AG04450 (cell line): ENCODE measurements around the gene BYSL. TPM values are rescaled to one million over a fixed set of nuclear protein-coding genes. Genes with fewer than 3 reads are reported as not detected.

Experiments used
- CTCF ChIA-PET: fragments of 300-600, 350-600 bp; formaldehyde crosslinking; extraction: SDS; loops from one replicate; lab custom pipeline; 2022; ENCODE audit warnings: antibody characterized with exemption, inconsistent platforms; lab: Charles Lee
- POLR2A ChIA-PET: fragments of 350-600 bp; formaldehyde crosslinking; extraction: SDS; loops from one replicate; lab custom pipeline; 2021; ENCODE audit warnings: antibody characterized with exemption, inconsistent platforms; lab: Yijun Ruan, JAX
- DNase-seq: peaks from one replicate; pipeline ENCODE4 v3.0.0-alpha.2; 2011; ENCODE audit warnings: low read depth, low spot score
- H3K27ac ChIP-seq: one replicate; pipeline ENCODE4 v1.5.1; 2012; ENCODE audit warnings: low read depth, low read length, control low read depth
- H3K27me3 ChIP-seq: one replicate; pipeline ENCODE4 v1.6.0; 2012; ENCODE audit warnings: low read length; ENCODE audit not compliant: control insufficient read depth, insufficient read depth
- H3K4me3 ChIP-seq: 2 replicates; pipeline ENCODE4 v1.5.1; 2011; ENCODE audit warnings: mild to moderate bottlenecking, low read depth, low read length, control low read depth
- H3K9me3 ChIP-seq: 2 replicates; pipeline ENCODE4 v1.5.1; 2012; ENCODE audit warnings: low read length; ENCODE audit not compliant: control insufficient read depth, insufficient read depth
- polyA plus RNA-seq: library from polyadenylated mRNA; depleted of rRNA; stranded (reverse); fragments of >200 nt; gene quantifications from 2 replicates; pipeline ENCODE4 v1.2.3, GENCODE V29; 2011
- TF ChIP-seq, protein P1 (sequence below): IDR thresholded peaks from 2 replicates; pipeline ENCODE4 v1.5.1; 2011; ENCODE audit warnings: low read depth, low read length, control low read depth, inconsistent platforms

The BYSL gene
- polyA plus RNA-seq, 1 experiment = 18.1 TPM

GRCh38 chr6:41965429-41966213 lies 44.3 kb downstream of the BYSL start:
- Histone ChIP-seq H3K27me3 (no peaks in the 10 kb centered on the region), H3K9me3 (no peaks in the 10 kb centered on the region), H3K27ac (no peak overlapping the region), H3K4me3 (no peak overlapping the region)
- POLR2A ChIA-PET = no interaction called here
- CTCF ChIA-PET = interaction anchor here (0.7 to 1.4 kb wide), 4 partner anchors 10 to 86 kb away, joined by 3 to 8 read pairs (median 5); partner anchors contain the start of genes BYSL and MED20
- TF ChIP-seq, protein P1, sequence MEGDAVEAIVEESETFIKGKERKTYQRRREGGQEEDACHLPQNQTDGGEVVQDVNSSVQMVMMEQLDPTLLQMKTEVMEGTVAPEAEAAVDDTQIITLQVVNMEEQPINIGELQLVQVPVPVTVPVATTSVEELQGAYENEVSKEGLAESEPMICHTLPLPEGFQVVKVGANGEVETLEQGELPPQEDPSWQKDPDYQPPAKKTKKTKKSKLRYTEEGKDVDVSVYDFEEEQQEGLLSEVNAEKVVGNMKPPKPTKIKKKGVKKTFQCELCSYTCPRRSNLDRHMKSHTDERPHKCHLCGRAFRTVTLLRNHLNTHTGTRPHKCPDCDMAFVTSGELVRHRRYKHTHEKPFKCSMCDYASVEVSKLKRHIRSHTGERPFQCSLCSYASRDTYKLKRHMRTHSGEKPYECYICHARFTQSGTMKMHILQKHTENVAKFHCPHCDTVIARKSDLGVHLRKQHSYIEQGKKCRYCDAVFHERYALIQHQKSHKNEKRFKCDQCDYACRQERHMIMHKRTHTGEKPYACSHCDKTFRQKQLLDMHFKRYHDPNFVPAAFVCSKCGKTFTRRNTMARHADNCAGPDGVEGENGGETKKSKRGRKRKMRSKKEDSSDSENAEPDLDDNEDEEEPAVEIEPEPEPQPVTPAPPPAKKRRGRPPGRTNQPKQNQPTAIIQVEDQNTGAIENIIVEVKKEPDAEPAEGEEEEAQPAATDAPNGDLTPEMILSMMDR = no peak
- no peak for DNase-seq

DNA sequence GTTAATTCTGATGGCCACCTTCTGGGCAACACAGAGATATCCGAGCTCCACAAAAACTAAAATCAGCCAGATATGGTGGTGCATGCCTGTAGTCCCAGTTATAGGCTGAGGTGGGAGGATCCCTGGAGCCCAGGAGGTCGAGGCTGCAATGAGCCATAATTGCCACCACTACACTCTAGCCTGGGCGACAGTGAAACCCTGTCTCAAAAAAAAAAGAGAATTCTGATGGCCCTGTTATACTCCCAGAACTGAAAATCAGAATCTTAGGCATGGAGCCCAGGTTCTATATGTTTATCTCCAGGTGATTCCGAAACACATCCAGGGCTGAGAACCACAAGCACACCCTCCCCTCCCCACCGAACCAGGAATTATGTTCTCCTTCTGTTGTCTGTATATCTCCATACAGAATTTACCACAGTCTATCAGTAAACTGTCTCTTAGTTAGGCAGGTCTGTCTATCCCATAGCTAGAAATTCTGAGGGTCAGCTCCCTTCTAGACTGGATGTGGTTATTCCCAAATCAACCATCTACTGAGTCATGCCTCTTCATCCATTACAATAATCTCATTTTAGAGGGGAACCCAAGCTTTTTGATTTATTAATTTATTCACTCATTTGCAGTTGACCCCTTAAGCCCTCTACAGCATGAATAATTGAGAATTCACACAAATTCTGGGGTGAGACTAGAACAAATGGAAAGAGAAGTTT lies 45.1 kb downstream of the BYSL start:
- no peak overlapping the region for H3K4me3 ChIP-seq
- no peak overlapping the region for H3K27ac ChIP-seq
- TF ChIP-seq, protein P1 = no peak
- DNase-seq = no peak
- CTCF ChIA-PET = interaction anchor here (1.4 kb wide), 2 partner anchors 45 to 79 kb away, joined by 4 to 8 read pairs; partner anchors contain the start of genes BYSL and MED20
- no peaks in the 10 kb centered on the region for H3K27me3 ChIP-seq
- H3K9me3 ChIP-seq = no peaks in the 10 kb centered on the region
- POLR2A ChIA-PET = no interaction called here

DNA sequence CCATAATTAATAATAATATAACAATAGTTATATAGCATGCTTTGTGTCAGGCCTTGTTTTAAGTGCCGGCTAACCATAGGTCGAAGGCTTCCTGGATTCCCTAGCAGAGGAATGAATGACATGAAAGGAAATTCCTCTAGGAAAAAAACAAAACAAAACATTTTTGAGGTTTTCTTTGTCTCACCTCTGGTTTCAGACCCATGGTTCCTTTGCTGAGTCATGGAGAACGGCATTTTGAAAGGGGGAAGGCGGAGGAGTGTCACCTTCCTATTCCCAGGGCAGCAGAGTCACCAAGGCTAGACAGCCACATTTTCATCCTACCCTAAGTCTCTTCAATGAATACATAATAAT lies 45.6 kb downstream of the BYSL start:
- Histone ChIP-seq H3K27me3 (no peaks in the 10 kb centered on the region), H3K9me3 (no peaks in the 10 kb centered on the region; the same call in 1 of the 2 replicates), H3K27ac (no peak overlapping the region), H3K4me3 (no peak overlapping the region)
- ChIA-PET POLR2A (no interaction called here), CTCF (interaction anchor here (1.4 to 1.9 kb wide), 2 partner anchors 31 to 46 kb away, joined by 6 to 8 read pairs; partner anchors contain the start of genes BYSL and MED20)
- TF ChIP-seq, protein P1 = no peak
- DNase-seq = peak; percentile 34

- peak overlapping the region; percentile 54 for H3K27ac ChIP-seq
- H3K9me3 ChIP-seq = no peaks in the 10 kb centered on the region; the same call in 1 of the 2 replicates
- CTCF ChIA-PET = interaction anchor here (1.8 to 2.2 kb wide), 3 partner anchors 32 to 181 kb away, joined by 6 to 14 read pairs (median 9); partner anchors contain the start of genes BYSL, MED20 and TOMM6
- POLR2A ChIA-PET = interaction anchor here (1.6 kb wide), 1 partner anchor 26 kb away, joined by 5 read pairs; the partner anchor contains the start of gene CCND3
- no peaks in the 10 kb centered on the region for H3K27me3 ChIP-seq
- TF ChIP-seq, protein P1 = no peak
- DNase-seq = no peak
- H3K4me3 ChIP-seq = no peak overlapping the region
These were observed 46.3 kb downstream of the BYSL start for GRCh38 chr6:41967312-41968287.
